Astrocyte of the hippocampus (primary cell): Measurements from ENCODE around the gene CAMK2D.

Source experiments
- DNase-seq: peaks from one replicate; pipeline ENCODE4 v3.0.0; 2011; ENCODE audit warnings: low read depth, low spot score

CAMK2D gene

GRCh38 chr4:113566015-113566795, 195.3 kb downstream of the CAMK2D start:
- DNase-seq, result no peak

GRCh38 chr4:113565702-113566012, 195.9 kb downstream of the CAMK2D start:
- DNase-seq, result no peak

- DNase-seq, result no peak
Measured at GRCh38 chr4:113564493-113564892, 197.0 kb downstream of the CAMK2D start.

GRCh38 chr4:113563691-113564378, 197.7 kb downstream of the CAMK2D start:
- no peak for DNase-seq

GRCh38 chr4:113561758-113562157, 199.8 kb downstream of the CAMK2D start:
- no peak for DNase-seq

- DNase-seq, result no peak
Measured at GRCh38 chr4:113561092-113561491, 200.4 kb downstream of the CAMK2D start.

GRCh38 chr4:113560579-113560978, 201.0 kb downstream of the CAMK2D start:
- DNase-seq, result no peak

GRCh38 chr4:113559947-113560346, 201.6 kb downstream of the CAMK2D start:
- DNase-seq, result no peak

- DNase-seq, result no peak
Measured at GRCh38 chr4:113556382-113557134, 205.0 kb downstream of the CAMK2D start.

- no peak for DNase-seq
Measured at GRCh38 chr4:113555868-113556267, 205.7 kb downstream of the CAMK2D start.

GRCh38 chr4:113553082-113553481, 208.5 kb downstream of the CAMK2D start:
- DNase-seq, result no peak

GRCh38 chr4:113550510-113550909, 211.0 kb downstream of the CAMK2D start:
- DNase-seq, result no peak

- no peak for DNase-seq
Measured at GRCh38 chr4:113548303-113548702, 213.2 kb downstream of the CAMK2D start.

GRCh38 chr4:113547487-113548042, 214.0 kb downstream of the CAMK2D start:
- peak; percentile 95 for DNase-seq

GRCh38 chr4:113541933-113542332, 219.6 kb downstream of the CAMK2D start:
- peak; percentile 57 for DNase-seq

- DNase-seq, result peak; percentile 17
Measured at GRCh38 chr4:113540859-113541258, 220.7 kb downstream of the CAMK2D start.

GRCh38 chr4:113539408-113539807, 222.1 kb downstream of the CAMK2D start:
- peak; percentile 26 for DNase-seq

GRCh38 chr4:113537628-113538027, 223.9 kb downstream of the CAMK2D start:
- DNase-seq, result peak; percentile 26

- DNase-seq, result no peak
Measured at GRCh38 chr4:113537203-113537602, 224.3 kb downstream of the CAMK2D start.

- DNase-seq, result no peak
Measured at GRCh38 chr4:113534711-113535110, 226.8 kb downstream of the CAMK2D start.

- DNase-seq, result no peak
Measured at GRCh38 chr4:113531572-113531971, 230.0 kb downstream of the CAMK2D start.

GRCh38 chr4:113528395-113528794, 233.1 kb downstream of the CAMK2D start:
- no peak for DNase-seq
